ENCODE results near the gene ITFG1. TPM values are rescaled to one million over a fixed set of nuclear protein-coding genes. Genes with fewer than 3 reads are reported as not detected.

Gene ITFG1
- total RNA-seq, 6 experiments from 2014 or later = 29.9 to 43.8 (median 39.2) TPM

DNA sequence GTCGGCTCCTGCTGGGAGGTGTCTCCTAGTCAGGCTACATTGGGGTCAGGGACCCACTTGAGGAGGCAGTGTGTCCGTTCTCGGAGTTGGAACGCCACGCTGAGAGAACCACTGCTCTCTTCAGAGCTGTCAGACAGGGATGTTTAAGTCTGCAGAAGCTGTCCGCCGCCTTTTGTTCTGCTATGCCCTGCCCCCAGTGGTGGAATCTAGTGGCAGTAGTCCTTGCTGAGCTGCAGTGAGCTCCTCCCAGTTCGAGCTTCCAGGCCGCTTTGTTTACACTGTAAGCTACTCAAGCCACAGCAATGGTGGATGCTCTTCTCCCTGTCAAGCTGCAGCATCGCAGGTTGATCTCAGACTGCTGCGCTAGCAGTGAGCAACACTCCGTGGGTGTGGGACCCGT, 36.0 kb downstream of the ITFG1 start:
- Histone ChIP-seq H3K27me3 (no peaks in the 10 kb centered on the region), H3K36me3 (peaks cover 0 to 18% (median 7%) of the 10 kb centered on the region in 4 donors), H3K27ac (no peak overlapping the region), H3K9me3 (no peaks in the 10 kb centered on the region), H3K4me1 (no peaks in the 10 kb centered on the region), H3K4me3 (no peak overlapping the region)
- DNase-seq = no peak
- intact Hi-C loops (cut with DNase I) = no loop called here
- 80% methylated on average over 2 of the region's 13 CpGs for WGBS (ENCODE audit: insufficient coverage, low coverage, low lambda C conversion rate, missing lambda C conversion rate)
- no peak for ATAC-seq
- no peak for TF ChIP-seq POLR2A (IDR thresholded peaks at IDR 0.05)
- TF ChIP-seq, protein P1, sequence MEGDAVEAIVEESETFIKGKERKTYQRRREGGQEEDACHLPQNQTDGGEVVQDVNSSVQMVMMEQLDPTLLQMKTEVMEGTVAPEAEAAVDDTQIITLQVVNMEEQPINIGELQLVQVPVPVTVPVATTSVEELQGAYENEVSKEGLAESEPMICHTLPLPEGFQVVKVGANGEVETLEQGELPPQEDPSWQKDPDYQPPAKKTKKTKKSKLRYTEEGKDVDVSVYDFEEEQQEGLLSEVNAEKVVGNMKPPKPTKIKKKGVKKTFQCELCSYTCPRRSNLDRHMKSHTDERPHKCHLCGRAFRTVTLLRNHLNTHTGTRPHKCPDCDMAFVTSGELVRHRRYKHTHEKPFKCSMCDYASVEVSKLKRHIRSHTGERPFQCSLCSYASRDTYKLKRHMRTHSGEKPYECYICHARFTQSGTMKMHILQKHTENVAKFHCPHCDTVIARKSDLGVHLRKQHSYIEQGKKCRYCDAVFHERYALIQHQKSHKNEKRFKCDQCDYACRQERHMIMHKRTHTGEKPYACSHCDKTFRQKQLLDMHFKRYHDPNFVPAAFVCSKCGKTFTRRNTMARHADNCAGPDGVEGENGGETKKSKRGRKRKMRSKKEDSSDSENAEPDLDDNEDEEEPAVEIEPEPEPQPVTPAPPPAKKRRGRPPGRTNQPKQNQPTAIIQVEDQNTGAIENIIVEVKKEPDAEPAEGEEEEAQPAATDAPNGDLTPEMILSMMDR (IDR thresholded peaks at IDR 0.05) = no peak

DNA sequence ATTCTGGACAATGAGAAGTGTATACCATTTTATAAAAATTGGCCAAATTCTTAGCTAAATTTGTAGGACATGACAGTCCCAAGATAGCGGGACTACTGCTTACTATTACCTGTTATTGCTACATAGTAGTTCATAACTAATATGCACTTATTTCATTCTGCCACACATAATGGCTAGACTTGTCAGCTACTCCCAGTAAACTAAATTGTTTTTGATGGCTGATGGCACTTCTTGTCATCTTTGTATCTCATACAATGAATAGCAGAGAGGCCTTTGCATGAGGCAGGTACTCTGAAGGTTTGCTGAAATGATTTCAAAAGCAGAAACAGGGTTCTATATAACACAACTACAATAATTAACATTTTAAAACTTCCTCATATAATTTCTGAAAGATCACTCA, 44.0 kb downstream of the ITFG1 start:
- intact Hi-C loops (cut with DNase I) = no loop called here
- DNase-seq = no peak

DNA sequence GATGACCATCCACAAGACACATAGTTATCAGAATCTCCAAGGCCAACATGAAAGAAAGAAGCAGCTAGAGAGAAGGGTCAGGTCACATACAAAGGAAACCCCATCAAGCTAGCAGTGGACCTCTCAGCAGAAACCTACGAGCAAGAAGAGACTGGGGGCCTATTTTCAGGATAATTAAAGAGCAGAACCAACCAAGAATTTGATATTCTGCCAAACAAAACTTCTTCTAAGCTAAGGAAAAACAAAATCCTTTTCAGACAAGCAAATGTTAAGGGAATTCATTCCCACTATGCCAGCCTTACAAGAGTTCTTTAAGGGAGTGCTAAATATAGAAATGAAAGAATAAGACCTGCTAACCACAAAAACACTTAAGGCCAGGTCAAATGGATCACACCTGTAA, 47.8 kb downstream of the ITFG1 start:
- intact Hi-C loops (cut with DNase I) = no loop called here
- H3K27me3 ChIP-seq = no peaks in the 10 kb centered on the region
- TF ChIP-seq, protein P1 (IDR thresholded peaks at IDR 0.05) = no peak
- no peak for TF ChIP-seq POLR2A (IDR thresholded peaks at IDR 0.05)
- H3K4me3 ChIP-seq = no peak overlapping the region
- H3K36me3 ChIP-seq = no peaks in the 10 kb centered on the region
- no peaks in the 10 kb centered on the region for H3K4me1 ChIP-seq
- H3K27ac ChIP-seq = no peak overlapping the region
- ATAC-seq (no peak), DNase-seq (no peak)
- WGBS (ENCODE audit: insufficient coverage, low coverage, low lambda C conversion rate, missing lambda C conversion rate) = 70% methylated on average over 1 of the region's 1 CpG
- H3K9me3 ChIP-seq = no peaks in the 10 kb centered on the region

More for the DNA sequence above, 44.0 kb downstream of the ITFG1 start:
- ATAC-seq = no peak
- H3K27me3 ChIP-seq = no peaks in the 10 kb centered on the region
- no peak overlapping the region for H3K4me3 ChIP-seq
- no peaks in the 10 kb centered on the region for H3K36me3 ChIP-seq
- no peaks in the 10 kb centered on the region for H3K4me1 ChIP-seq
- 100% methylated on average over 1 of the region's 1 CpG for WGBS (ENCODE audit: insufficient coverage, low coverage, low lambda C conversion rate, missing lambda C conversion rate)
- no peak overlapping the region for H3K27ac ChIP-seq
- H3K9me3 ChIP-seq = no peaks in the 10 kb centered on the region
- no peak for TF ChIP-seq POLR2A (IDR thresholded peaks at IDR 0.05)
- TF ChIP-seq, protein P1 (IDR thresholded peaks at IDR 0.05) = no peak

DNA sequence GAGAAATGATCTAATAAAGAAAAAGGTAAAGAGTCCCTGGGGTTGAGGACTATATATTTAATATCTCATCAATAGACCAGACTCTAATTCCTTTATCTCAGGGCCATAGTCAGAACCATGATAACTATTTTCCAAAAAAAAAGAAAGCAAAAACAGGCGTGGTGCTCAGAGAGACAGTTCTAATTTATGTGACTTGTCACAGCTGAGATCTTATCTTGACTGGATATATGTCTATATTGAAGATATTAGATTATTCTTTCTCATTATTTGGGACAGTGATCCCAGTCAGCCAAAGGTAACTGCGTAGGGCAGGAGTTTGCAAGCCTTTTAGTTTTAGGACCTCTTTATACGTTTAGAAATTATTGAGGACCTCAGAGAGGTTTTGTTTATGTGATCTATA, 52.4 kb downstream of the ITFG1 start:
- TF ChIP-seq, protein P1 (IDR thresholded peaks at IDR 0.05) = no peak
- TF ChIP-seq POLR2A (IDR thresholded peaks at IDR 0.05) = no peak
- ATAC-seq = no peak
- DNase-seq = no peak
- intact Hi-C loops (cut with DNase I) = no loop called here
- Histone ChIP-seq H3K27ac (no peak overlapping the region), H3K4me1 (no peaks in the 10 kb centered on the region), H3K4me3 (no peak overlapping the region), H3K36me3 (no peaks in the 10 kb centered on the region), H3K27me3 (no peaks in the 10 kb centered on the region), H3K9me3 (no peaks in the 10 kb centered on the region)
- 91% methylated on average over 3 of the region's 3 CpGs for WGBS (ENCODE audit: insufficient coverage, low coverage, low lambda C conversion rate, missing lambda C conversion rate)

All from right lobe of liver (tissue), 6 donors.